SK-N-SH treated with all-trans-retinoic acid at 6 μM for 48 hours (cell line): Measurements from ENCODE around the gene MVB12B.

ENCODE experiments used
- ATAC-seq: fragments of 200-7000 bp; cut with Tn5 transposase; 3 replicates; pipeline ENCODE4 v1.9.1; 2020; ENCODE audit warnings: mild to moderate bottlenecking, moderate library complexity
- ARNTL ChIP-seq: fragments of 450-650 bp; formaldehyde crosslinking; IDR thresholded peaks from 2 replicates; pipeline ENCODE4 v1.5.0; 2020; ENCODE audit warnings: low read depth, mild to moderate bottlenecking, moderate library complexity, borderline replicate concordance
- BACH2 ChIP-seq: fragments of 250-450 bp; sonication (Bioruptor Pico); IDR thresholded peaks from 2 replicates; pipeline ENCODE4 v1.9.0; 2021; ENCODE audit warnings: mild to moderate bottlenecking, borderline replicate concordance
- CREB5 ChIP-seq: fragments of 250-450 bp; sonication (Bioruptor Pico); IDR thresholded peaks from 2 replicates; pipeline ENCODE4 v1.5.1; 2020; ENCODE audit warnings: low read depth, mild to moderate bottlenecking, moderate library complexity
- CSDC2 ChIP-seq: fragments of 250-450 bp; sonication (Bioruptor Pico); IDR thresholded peaks from 2 replicates; pipeline ENCODE4 v1.5.0; 2020; ENCODE audit warnings: mild to moderate bottlenecking, moderate library complexity
- GLIS3 ChIP-seq: fragments of 250-450 bp; sonication (Bioruptor Pico); IDR thresholded peaks from 2 replicates; pipeline ENCODE4 v1.5.0; 2020; ENCODE audit warnings: mild to moderate bottlenecking, moderate library complexity
- ISL1 ChIP-seq: fragments of 250-450 bp; sonication (Bioruptor Pico); IDR thresholded peaks from 2 replicates; pipeline ENCODE4 v2.1.2; 2022; ENCODE audit warnings: mild to moderate bottlenecking, moderate library complexity
- OSR1 ChIP-seq: fragments of 250-450 bp; sonication (Bioruptor Pico); IDR thresholded peaks from 2 replicates; pipeline ENCODE4 v1.8.0; 2022; ENCODE audit warnings: moderate library complexity, mild to moderate bottlenecking, inconsistent platforms
- PATZ1 ChIP-seq: fragments of 250-450 bp; sonication (Bioruptor Pico); IDR thresholded peaks from 2 replicates; pipeline ENCODE4 v1.8.0; 2020; ENCODE audit warnings: mild to moderate bottlenecking, moderate library complexity, borderline replicate concordance
- POU6F1 ChIP-seq: fragments of 250-450 bp; sonication (Bioruptor Pico); IDR thresholded peaks from 2 replicates; pipeline ENCODE4 v1.8.0; 2021; ENCODE audit warnings: low read depth, mild to moderate bottlenecking, moderate library complexity, borderline replicate concordance
- PPARA ChIP-seq: fragments of 250-450 bp; sonication (Bioruptor Pico); IDR thresholded peaks from 2 replicates; pipeline ENCODE4 v1.5.0; 2020; ENCODE audit warnings: mild to moderate bottlenecking, borderline replicate concordance
- RARB ChIP-seq: fragments of 250-450 bp; sonication (Bioruptor Pico); IDR thresholded peaks from 2 replicates; pipeline ENCODE4 v1.8.0; 2021; ENCODE audit warnings: mild to moderate bottlenecking, moderate library complexity
- SNAI2 ChIP-seq: fragments of 250-450 bp; sonication (Bioruptor Pico); IDR thresholded peaks from 2 replicates; pipeline ENCODE4 v1.5.0; 2020; ENCODE audit warnings: mild to moderate bottlenecking, moderate library complexity
- TOX ChIP-seq: fragments of 250-450 bp; sonication (Bioruptor Pico); IDR thresholded peaks from 2 replicates; pipeline ENCODE4 v1.8.0; 2021; ENCODE audit warnings: mild to moderate bottlenecking, moderate library complexity, borderline replicate concordance
- ZC3H10 ChIP-seq: fragments of 250-450 bp; sonication (Bioruptor Pico); IDR thresholded peaks from 2 replicates; pipeline ENCODE4 v1.5.1; 2021; ENCODE audit warnings: mild to moderate bottlenecking, moderate library complexity
- ZFP3 ChIP-seq: fragments of 250-450 bp; sonication (Bioruptor Pico); IDR thresholded peaks from 2 replicates; pipeline ENCODE4 v1.5.0; 2020; ENCODE audit warnings: mild to moderate bottlenecking, moderate library complexity
- ZNF565 ChIP-seq: fragments of 450-650 bp; formaldehyde crosslinking; conservative IDR thresholded peaks from 2 replicates; pipeline ENCODE4 v1.5.0; 2020; ENCODE audit warnings: low read depth, mild to moderate bottlenecking, moderate library complexity
- ZNF70 ChIP-seq: fragments of 450-650 bp; formaldehyde crosslinking; IDR thresholded peaks from 2 replicates; pipeline ENCODE4 v1.5.0; 2020; ENCODE audit warnings: mild to moderate bottlenecking, moderate library complexity
- ZNF8 ChIP-seq: fragments of 450-650 bp; formaldehyde crosslinking; IDR thresholded peaks from 2 replicates; pipeline ENCODE4 v1.5.0; 2020; ENCODE audit warnings: mild to moderate bottlenecking, moderate library complexity
- TF ChIP-seq, protein P1 (sequence below): fragments of 250-450 bp; sonication (Bioruptor Pico); IDR thresholded peaks from 2 replicates; pipeline ENCODE4 v1.5.0; 2020; ENCODE audit warnings: mild to moderate bottlenecking, moderate library complexity

MVB12B gene

GRCh38 chr9:126470241-126470993 is 143.8 kb downstream of the MVB12B start:
- ATAC-seq = no peak
- no peak for TF ChIP-seq CREB5
- TF ChIP-seq BACH2 = no peak
- TF ChIP-seq ZC3H10 (CRISPR knock-in tag) = no peak
- no peak for TF ChIP-seq CSDC2 (CRISPR knock-in tag)
- TF ChIP-seq GLIS3 (CRISPR knock-in tag) = no peak

DNA sequence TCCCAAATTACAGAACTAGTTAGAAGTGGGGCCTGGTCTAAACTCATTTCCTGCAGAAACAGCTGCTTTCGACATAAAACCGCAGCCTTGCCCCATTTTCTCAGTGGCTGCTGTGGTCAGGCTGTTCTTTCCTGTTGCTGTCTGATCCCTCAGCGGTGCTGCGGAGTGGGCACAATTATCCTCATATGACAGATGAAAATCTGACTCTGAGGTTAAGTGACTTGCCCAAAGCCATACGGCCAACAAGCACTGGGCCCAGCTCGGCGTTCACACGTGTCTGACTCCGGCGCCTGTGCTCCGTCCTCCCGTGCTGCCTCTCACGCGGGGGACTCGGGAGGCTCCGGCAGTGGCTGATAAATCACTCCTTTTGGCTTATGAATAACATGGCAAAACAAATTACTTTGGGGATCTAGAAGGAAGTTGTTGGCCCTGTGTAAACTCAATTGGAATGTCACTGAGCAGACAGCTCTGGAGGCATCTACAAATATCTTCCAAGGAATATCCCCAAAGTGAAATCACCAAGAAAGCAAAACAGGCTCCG is 144.5 kb downstream of the MVB12B start:
- TF ChIP-seq ARNTL (CRISPR knock-in tag) = no peak
- no peak for TF ChIP-seq RARB
- TF ChIP-seq GLIS3 (CRISPR knock-in tag) = no peak
- TF ChIP-seq ZC3H10 (CRISPR knock-in tag) = no peak
- TF ChIP-seq, protein P1, sequence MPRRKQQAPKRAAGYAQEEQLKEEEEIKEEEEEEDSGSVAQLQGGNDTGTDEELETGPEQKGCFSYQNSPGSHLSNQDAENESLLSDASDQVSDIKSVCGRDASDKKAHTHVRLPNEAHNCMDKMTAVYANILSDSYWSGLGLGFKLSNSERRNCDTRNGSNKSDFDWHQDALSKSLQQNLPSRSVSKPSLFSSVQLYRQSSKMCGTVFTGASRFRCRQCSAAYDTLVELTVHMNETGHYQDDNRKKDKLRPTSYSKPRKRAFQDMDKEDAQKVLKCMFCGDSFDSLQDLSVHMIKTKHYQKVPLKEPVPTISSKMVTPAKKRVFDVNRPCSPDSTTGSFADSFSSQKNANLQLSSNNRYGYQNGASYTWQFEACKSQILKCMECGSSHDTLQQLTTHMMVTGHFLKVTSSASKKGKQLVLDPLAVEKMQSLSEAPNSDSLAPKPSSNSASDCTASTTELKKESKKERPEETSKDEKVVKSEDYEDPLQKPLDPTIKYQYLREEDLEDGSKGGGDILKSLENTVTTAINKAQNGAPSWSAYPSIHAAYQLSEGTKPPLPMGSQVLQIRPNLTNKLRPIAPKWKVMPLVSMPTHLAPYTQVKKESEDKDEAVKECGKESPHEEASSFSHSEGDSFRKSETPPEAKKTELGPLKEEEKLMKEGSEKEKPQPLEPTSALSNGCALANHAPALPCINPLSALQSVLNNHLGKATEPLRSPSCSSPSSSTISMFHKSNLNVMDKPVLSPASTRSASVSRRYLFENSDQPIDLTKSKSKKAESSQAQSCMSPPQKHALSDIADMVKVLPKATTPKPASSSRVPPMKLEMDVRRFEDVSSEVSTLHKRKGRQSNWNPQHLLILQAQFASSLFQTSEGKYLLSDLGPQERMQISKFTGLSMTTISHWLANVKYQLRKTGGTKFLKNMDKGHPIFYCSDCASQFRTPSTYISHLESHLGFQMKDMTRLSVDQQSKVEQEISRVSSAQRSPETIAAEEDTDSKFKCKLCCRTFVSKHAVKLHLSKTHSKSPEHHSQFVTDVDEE (CRISPR knock-in tag) = no peak
- TF ChIP-seq TOX (CRISPR knock-in tag) = no peak
- no peak for ATAC-seq

GRCh38 chr9:126472198-126472947 is 145.7 kb downstream of the MVB12B start:
- TF ChIP-seq ZNF70 (CRISPR knock-in tag) (no peak), OSR1 (CRISPR knock-in tag) (no peak), BACH2 (no peak), PPARA (CRISPR knock-in tag) (no peak), ZNF8 (CRISPR knock-in tag) (no peak), PATZ1 (CRISPR knock-in tag) (no peak), TOX (CRISPR knock-in tag) (no peak), SNAI2 (CRISPR knock-in tag) (no peak), POU6F1 (CRISPR knock-in tag) (no peak), GLIS3 (CRISPR knock-in tag) (no peak), ZFP3 (CRISPR knock-in tag) (no peak), ISL1 (CRISPR knock-in tag) (no peak), CSDC2 (CRISPR knock-in tag) (no peak), ZNF565 (CRISPR knock-in tag) (no peak)
- TF ChIP-seq, protein P1 (CRISPR knock-in tag) = no peak
- TF ChIP-seq, all 23 proteins: peak for 0
- ATAC-seq = no peak
